Measurements from ENCODE around the gene PGD.

DNA sequence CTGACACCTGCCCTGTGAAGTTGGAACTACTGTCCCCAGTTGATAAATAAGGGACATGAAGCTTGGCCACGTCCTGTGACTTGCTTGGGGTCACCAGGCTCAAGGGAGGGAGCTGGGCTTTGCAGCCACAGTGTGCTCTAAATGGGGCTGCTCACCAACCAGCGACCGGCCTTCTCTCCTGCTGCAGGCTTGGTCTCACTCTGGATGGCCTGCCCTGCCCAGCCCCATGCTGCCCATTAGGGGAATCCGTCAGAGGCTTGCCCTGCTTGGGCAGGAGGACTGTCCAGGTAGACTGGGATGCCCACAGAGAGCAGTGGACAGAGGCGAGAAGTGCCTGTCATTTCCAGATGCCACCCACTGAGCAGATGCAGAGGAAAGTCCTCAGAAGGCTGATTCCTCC lies 30.1 kb downstream of the PGD start:
- TF ChIP-seq, protein P1, sequence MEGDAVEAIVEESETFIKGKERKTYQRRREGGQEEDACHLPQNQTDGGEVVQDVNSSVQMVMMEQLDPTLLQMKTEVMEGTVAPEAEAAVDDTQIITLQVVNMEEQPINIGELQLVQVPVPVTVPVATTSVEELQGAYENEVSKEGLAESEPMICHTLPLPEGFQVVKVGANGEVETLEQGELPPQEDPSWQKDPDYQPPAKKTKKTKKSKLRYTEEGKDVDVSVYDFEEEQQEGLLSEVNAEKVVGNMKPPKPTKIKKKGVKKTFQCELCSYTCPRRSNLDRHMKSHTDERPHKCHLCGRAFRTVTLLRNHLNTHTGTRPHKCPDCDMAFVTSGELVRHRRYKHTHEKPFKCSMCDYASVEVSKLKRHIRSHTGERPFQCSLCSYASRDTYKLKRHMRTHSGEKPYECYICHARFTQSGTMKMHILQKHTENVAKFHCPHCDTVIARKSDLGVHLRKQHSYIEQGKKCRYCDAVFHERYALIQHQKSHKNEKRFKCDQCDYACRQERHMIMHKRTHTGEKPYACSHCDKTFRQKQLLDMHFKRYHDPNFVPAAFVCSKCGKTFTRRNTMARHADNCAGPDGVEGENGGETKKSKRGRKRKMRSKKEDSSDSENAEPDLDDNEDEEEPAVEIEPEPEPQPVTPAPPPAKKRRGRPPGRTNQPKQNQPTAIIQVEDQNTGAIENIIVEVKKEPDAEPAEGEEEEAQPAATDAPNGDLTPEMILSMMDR (IDR thresholded peaks at IDR 0.05): no peak
- TF ChIP-seq POLR2AphosphoS5 (IDR thresholded peaks at IDR 0.05): no peak
- no peak for TF ChIP-seq POLR2A (IDR thresholded peaks at IDR 0.05)

Measured in prostate gland (tissue), 2 donors.